HG02763 (cell line): Measurements from ENCODE around the gene FNBP1.

Experiments used
- ATAC-seq: cut with Tn5 transposase; IDR thresholded peaks from one replicate; pipeline ENCODE4 v1.9.1; 2021; ENCODE audit warnings: mild to moderate bottlenecking, moderate library complexity; ENCODE audit not compliant: unreplicated experiment

Gene FNBP1

DNA sequence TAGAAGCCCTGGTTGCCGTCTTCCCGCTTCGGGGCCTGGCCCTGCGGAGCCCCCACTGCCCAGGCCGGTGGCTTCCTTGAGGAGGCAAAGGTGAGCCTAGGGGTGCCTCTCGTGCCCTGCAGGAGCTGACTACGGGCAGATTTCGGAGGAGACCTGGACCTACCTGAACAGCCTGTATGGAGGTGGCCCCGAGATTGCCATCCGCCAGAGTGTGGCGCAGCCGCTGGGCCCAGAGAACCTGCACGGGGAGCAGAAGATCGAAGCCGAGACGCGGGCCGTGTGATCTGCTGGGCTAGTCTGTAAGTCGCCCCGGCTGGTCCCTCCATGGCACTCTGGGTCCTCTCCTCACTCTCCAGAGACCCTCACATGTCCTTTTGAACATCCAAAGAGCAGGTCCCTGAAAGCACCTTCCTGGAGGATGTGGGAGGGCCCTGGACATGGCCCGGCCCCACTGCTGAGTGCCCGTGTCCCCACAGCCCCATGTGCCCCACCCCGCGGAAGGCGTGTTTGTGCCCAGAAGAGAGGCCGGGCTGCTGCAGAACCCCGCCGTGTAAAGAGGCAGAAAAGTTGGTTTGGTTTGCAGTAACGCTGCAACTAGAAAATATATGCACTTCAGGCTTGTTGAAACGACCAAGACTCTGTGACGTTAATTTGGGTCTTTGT lies 162.9 kb downstream of the FNBP1 start:
- ATAC-seq: no peak

DNA sequence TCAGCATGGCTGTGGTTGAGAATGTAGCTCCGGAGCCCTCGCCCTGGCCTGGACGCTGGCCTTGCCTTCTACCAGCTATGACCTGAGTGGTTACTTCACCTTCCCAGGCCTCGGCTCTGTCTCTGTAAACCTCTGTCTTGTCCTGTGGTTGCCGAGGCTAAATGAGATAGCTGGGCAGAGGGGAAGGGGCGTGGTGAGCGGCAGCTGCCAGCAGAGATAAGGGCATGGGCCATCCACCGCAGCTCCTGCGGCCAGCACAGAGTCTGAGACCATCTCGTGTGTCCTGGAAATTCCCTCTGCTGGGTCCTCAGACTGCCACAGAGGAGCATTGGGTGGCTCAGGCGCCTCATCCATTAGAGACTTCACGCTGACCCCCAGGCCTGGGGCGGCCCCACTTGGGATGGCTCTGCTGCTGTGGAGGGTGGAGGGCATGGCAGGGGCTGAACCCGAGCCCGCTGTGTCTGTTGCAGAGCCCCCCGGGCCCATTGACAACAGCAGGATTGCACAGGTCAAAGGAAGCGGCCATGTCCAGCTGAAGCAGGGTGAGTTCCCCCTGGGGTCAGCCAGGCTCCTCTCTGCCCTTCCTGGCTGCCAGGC lies 163.8 kb downstream of the FNBP1 start:
- no peak for ATAC-seq

DNA sequence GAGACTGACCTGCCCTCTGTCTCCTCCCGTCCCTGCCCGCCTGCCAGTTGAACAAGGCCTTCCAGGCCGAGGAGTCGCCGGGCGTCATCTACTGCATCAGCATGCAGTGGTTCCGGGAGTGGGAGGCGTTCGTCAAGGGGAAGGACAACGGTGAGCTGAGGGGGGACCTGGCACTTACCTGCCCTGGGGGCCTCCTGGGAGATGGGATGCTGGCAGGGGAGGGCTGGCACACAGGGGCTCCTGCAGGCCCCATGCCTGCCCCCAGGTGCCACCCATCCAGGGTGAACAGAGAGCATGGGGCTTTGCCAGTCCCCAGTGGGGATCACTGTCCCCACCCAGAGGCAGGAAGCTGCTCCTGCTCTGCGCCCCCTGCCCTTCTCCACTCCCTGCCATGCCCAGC lies 164.7 kb downstream of the FNBP1 start:
- ATAC-seq: no peak

DNA sequence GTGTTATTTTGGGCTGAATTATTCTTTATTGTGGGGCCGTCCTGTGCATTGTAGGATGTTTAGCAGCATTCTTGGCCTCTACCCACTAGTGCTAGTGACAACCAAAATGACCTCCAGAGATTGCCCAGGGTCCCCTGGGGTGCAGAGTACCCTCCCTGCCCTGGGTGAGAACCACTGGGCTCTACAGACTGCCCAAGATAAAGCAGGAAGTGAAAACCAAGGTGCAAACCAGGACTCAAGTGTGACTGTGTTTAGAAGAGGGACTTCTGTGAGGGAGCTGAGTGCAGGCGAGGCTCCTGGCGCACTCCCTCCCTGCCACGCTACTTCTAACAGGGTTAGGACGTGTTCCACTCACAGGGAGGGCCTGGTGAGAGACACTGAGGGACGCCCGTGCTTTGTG lies 166.2 kb downstream of the FNBP1 start:
- ATAC-seq: no peak

DNA sequence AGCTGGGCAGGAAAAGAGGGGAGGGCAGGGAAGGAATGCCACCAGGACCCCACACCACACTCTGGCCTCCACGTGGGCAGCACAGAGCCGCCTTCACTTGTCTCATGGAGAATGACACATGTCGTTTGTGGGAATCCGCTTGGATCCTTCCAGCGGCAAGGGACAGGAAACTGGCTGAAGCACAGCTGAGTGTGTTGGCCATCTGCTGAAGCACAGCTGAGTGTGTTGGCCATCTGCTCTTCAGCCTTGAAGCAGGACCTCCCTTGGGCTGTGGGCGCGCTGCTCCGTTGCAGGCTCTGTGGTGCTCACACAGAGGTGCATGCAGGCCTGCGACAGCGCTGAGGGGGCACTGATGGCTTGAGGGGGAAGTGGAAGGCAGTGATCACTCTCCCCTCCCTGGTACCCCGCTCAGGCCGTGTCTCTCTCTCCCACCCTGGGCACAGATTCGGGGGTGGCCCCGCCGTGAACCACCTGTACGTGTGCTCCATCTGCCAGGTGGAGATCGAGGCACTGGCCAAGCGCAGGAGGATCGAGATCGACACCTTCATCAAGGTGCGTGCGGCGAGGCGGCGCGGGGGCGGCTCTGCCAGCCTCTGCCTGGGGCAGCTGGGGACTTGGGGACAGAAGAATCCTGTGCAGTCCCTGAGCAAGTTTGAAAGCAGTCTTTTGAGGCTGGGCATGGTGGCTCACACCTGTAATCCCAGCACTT lies 167.1 kb downstream of the FNBP1 start:
- no peak for ATAC-seq

DNA sequence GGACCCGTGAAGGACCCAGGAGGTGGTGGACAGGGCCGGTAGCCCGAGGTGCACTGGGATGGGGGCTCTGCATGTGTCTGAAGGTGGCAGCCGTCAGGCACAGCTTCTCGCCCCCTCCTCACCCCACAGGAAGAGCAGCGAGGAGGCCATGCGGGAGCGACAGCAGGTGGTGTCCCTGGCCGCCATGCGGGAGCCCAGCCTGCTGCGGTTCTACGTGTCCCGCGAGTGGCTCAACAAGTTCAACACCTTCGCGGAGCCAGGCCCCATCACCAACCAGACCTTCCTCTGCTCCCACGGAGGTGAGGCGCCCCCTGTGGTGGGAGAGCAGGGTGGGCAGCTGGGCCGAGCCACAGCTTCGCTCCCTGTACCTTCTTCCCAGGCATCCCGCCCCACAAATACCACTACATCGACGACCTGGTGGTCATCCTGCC lies 167.8 kb downstream of the FNBP1 start:
- ATAC-seq: no peak

DNA sequence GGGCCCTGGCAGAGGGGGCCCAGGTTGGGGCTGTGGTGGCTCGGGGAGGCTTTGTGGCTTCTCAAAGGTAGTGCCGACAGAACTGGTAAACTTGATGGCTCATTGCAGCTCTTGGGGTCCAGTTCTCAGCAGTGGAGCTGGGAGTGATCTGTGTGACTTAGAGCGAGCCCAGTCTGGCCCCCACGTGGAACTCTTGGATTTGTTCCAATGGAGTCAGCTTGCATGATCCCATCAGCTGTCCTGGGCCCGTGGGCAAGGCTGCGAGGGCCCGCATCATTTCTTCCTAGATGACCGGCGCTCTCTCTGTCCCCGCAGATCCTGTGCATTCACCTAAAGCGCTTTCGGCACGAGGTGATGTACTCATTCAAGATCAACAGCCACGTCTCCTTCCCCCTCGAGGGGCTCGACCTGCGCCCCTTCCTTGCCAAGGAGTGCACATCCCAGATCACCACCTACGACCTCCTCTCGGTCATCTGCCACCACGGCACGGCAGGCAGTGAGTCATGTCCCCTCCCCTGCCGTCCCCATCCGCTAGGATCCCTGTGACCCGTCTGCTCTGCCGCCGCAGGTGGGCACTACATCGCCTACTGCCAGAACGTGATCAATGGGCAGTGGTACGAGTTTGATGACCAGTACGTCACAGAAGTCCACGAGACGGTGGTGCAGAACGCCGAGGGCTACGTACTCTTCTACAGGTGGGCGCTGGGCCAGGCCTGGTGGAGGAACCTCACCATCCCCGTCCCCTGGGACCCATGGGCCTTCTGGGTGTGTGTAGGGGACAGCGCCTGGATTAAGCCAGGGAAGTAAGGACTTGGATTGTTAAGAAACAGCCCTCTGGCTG lies 168.5 kb downstream of the FNBP1 start:
- ATAC-seq: no peak

DNA sequence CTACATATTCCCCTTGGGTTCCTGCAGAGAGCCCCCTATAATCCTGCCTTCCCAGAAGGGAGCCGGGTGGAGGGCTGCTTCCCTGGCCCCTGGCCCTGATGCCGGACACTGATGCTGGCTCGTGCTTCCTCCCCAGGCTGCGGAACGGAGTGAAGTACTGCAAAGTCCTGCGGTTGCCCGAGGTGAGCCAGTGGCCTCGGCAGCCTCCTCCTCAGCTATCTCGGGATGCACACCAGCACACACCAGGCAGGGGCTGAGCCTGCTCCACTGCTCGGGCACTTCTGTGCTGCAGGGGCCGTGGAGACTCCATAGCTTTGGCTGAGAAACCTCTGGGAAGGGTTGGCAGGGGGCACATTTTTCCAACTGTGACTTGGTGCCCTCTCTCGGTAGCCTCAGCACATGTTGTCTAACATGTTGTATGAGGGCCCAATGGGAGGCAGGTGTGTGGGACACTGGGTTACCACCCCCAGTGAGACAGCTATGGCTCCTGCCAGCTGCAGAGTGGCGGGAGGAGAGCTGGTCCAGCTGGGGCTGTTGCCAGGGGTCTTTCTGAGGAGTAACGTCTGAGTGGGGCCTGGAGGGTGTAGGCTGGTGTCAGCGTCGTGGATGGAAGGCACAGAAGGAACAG lies 169.3 kb downstream of the FNBP1 start:
- no peak for ATAC-seq

DNA sequence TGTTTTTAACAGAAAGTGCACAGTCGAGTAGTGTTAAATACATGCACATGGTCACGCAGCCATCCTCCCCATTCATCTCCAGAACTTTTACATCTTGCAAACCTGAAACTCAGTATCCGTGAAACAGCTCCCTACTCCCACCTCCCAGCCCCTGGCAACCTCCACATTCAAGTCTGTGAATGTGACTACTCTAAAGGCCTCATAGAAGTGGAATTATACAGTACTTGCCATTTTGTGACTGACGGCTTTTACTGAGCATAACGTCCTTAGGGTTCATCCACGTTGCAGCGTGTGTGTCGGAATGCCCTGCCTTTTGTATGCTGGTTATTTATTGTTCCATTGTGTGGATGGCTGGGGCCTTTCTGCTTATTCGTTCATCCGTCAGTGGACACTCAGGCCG lies 171.9 kb downstream of the FNBP1 start:
- no peak for ATAC-seq

DNA sequence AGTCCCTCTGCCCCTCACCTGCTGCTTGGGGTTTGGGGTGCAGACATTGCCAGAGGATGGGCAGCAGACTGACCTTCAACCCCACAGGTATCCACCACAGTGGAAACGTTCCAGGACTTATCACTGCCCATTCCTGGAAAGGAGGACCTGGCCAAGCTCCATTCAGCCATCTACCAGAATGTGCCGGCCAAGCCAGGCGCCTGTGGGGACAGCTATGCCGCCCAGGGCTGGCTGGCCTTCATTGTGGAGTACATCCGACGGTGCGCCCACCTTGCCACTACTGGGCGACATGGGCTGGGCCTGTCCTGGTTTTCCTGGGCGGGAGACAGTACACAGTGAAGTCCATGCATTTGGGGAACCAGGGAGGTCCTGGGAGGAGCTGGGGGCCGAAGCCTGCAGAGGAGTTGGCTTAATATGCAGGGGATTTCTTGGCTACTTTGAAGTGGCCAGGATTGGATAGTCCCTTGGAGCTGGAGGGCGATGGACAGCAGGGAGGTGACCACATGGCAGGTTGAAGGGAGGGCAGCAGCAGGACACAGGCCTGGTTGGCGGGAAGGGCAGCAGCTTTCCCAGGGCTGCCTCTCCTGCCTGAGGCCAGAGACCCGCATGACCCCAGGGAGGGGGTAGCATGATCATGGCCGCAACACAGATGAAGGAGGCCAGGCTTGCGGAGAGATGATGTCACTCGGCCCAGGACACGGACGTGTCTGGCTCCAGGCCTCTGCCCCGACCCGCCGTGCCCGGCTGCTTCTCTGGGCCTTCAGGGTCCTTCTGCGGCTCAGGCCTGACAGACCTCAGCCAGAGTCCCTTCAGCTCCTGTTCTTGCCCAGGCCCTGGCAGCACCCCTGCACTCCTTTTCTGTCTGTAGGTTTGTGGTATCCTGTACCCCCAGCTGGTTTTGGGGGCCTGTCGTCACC lies 173.1 kb downstream of the FNBP1 start:
- ATAC-seq: no peak

DNA sequence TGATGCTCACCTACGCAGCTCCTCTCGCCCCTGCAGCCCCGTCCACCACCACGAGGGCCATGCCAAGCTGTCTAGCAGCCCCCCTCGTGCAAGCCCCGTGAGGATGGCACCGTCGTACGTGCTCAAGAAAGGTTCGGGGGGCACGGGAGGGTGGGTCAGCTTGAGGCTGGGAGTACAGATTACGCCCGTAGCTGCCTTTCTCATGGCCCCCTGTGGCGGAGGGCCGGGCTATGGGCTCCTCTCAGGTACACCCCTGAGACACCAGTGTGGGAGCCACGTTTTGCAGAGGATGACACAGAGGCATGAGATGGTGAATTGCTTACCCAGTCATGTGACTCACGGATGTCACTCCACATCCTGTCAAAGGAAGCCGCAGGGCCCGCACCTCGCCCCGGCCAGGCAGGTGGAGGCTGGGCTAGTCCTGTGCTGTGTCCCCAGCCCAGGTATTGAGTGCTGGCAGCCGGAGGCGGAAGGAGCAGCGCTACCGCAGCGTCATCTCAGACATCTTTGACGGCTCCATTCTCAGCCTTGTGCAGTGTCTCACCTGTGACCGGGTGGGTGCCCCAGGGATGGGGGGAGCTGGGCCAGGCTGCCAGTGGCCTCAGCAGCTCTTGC lies 174.0 kb downstream of the FNBP1 start:
- ATAC-seq: no peak

DNA sequence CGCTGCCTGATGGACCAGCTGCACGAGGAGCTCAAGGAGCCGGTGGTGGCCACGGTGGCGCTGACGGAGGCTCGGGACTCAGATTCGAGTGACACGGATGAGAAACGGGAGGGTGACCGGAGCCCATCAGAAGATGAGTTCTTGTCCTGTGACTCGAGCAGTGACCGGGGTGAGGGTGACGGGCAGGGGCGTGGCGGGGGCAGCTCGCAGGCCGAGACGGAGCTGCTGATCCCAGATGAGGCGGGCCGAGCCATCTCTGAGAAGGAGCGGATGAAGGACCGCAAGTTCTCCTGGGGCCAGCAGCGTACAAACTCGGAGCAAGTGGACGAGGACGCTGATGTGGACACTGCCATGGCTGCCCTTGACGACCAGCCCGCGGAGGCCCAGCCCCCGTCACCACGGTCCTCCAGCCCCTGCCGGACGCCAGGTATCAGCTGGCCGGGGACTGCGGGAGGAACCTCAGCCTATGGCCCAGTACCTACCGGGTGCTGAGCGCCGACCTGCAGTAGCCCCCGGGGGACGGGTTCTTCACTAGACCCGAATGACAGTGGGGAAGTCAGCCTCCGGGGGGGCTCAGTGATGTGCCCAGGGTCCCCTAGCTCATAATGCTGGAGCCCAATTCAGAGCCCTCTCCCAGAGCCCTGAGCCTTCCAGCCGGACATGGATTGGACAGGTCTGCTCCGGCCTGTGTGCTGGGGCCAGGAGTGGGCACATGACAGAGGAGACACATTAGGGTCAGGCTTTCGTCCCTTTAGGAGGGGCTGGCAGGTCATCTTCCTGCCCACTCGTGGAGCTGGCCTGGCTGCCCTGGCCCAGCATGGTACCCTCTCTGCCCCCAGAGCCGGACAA lies 174.7 kb downstream of the FNBP1 start:
- no peak for ATAC-seq

DNA sequence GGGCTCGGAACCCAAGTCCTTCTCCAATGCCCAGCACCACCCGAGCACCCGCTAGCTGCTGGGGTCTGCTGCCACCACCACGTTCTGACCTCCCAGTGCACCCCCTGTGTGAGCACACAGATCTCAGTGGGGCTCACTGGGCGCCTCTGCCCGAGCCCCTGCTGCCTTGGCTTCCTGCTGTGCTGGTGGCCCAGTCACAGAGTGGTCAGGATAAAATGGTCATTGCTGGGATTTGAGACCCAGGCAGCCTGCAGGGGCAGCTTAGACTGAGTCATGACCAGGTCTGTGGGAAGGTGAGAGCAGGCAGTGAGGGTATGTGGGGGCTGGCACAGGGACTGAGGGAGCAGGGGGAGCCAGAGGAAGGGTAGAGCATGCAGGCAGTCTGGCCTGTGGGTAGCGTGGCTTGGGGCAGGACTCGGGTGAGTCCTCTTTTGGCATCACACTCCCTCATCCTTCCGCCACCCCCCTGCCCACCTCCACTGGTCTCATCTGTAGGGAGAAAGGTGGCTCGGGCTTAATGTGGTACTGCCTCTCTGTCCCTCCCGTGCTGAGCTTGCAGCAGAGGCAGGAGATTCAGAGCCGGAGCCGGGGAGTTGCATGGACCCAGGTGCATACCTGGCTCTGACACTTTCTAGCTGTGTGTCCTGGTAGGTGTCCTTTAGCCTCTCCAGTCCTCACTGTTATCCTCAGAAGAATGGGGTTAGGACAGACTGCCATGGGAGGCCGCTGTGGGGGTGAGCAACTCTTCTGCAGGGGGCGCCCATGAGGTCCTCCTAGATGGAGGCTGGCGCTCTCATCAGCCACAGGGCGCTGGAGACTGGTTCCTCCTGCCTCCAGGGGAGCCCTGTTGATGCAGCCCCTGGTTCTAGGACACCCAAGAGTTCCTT lies 175.6 kb downstream of the FNBP1 start:
- no peak for ATAC-seq

DNA sequence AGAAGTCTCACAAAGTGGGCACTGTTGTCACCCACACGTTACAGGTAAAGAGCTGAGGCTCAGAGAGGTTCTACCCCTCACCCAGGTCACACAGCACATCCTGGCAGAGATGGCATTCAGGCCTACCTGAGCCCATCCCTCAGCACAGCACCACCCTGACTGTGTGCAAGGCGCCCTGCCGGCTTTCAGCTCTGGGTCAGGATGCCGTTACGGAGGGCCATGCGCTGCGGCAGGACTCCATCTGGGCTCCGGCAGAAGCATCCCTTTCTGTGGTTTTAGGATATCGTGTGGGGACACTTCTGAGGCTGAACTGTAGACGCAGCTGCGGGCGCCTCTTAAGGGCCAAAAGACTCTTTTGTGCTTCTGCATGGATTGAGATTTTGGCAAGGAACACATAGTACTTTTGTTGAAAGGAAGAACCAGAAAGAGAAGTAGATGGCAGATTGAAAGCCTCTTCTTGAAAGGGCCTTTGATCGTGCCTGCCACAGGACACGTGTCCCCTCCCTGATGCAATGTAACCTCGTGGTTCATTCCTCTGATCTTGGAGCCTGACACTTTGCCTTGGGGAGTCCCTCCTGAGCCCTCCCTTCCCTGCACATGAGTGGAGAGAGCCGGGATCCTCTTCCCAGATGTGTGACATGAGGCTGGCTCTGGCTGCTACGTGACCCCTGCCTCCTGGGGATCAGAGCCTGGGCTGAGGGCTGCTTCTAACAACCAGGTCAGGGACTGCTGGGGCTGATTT lies 176.4 kb downstream of the FNBP1 start:
- ATAC-seq: no peak

DNA sequence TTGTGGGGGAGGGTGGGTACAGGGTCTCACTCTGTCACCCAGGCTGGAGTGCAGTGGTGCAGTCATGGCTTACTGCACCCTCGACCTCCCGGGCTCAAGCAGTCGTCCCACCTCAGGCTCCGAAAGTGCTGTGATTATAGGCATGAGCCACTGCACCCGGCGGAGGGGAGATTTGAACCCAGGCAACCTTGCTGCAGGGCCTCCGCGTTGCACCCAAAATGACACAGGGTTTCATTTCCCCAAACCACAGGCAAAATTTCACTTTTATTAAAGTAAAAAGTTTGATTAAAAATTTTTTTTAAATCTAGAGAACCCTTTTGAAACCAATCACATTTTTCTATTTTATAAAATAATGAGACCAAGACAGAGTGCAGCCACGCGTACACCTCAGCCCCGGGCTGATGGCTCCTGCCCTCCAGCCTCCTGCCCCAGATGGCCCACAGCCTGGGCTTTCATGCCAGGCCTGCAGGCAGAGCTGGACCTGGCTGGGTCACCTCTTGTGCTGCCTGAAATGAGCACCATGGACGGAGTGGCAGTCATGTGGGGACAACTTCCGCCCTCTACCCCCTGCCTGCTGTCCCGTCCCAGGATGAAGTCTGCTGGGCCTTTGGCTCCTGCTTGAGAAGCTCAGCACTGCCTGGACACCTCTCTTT lies 177.2 kb downstream of the FNBP1 start:
- ATAC-seq: no peak

DNA sequence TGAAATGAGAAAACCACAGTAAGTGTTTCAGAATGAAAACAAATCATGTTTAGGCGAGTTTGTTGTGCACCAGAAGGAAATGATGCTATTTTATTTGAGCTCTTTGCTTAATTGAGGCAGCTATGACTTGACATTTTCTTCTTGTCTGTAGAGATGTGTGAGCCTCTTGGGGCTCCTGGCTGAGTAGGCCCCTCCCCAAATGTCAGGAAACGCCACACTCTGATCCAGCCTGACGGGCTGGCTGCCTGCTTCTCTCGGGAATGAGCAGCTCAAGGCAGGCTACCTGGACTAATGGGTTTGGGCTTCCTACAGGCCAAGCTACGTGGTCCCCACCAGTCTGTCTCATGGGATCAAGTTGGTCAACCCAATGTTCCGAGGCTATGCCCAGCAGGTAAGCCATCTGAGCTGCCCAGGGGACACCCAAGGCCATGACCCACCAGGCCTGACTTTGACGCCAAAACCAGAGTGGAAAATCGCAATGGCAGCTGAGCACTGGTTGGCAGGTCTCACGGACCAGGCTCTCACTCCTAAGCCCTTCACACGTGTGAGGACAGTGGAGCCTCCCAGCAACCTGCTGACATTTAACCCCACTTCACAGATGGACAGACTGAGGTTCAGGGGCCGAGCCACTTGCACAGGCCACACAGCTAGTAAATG lies 177.9 kb downstream of the FNBP1 start:
- ATAC-seq: no peak
